GM12892 (cell line): ENCODE measurements around the gene MEGF11.

Experiments
- POLR2A ChIP-seq: IDR thresholded peaks from 2 replicates; pipeline ENCODE4 v1.6.1; 2011; ENCODE audit warnings: low read depth, low read length, control low read depth
- POLR2AphosphoS5 ChIP-seq: IDR thresholded peaks from 2 replicates; pipeline ENCODE4 v1.6.1; 2011; ENCODE audit warnings: low read depth, low read length, control low read depth
- TAF1 ChIP-seq: IDR thresholded peaks from 2 replicates; pipeline ENCODE4 v1.6.1; 2011; ENCODE audit warnings: low read depth, mild to moderate bottlenecking, control low read depth, low read length, borderline replicate concordance

DNA sequence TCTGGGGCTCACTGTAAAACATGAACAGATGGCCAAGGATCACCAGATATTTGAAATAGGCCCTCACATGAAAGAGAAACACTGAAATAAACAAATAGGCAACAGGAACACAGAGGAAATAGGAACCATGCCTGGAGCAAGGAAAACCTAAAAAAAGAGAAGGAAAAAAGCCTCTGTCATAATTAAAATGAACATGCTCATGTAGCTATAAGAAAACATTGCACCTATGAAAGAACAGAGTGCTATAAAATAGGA lies 281.9 kb downstream of the MEGF11 start:
- TF ChIP-seq POLR2A (no peak), TAF1 (no peak), POLR2AphosphoS5 (no peak)
